Measurements from ENCODE around the gene DNM3.

The DNM3 gene

DNA sequence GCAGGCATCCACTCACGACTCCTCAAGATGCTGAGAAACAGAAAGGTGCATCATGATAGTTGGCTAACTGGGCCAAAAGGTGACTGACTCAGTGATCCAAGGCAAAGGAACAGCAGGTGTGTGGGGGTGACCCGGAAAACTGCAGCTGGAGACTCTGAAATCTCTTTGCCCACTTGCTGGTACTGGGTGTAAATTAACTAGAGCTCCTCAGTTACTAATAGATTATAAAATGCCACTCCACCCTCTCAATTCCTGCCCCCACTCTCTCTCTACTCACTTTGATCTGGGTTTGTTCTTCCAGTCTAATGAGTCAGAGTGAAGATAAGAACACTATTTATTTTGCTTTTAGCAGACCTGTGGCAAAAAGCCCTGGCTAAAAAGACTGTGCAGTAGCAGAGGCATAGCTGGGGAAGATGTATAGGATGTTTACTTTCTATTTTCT, 609.7 kb downstream of the DNM3 start:
- Histone ChIP-seq H3K4me3 (ENCODE audit: low read length) (no peak overlapping the region), H3K4me1 (ENCODE audit: control insufficient read depth, insufficient read depth, low read length) (peaks cover 32% of the 10 kb centered on the region), H3K9ac (ENCODE audit: low read length) (no peak overlapping the region), H3K36me3 (ENCODE audit: control insufficient read depth, insufficient read depth, low read length, severe bottlenecking) (no peaks in the 10 kb centered on the region), H3K9me3 (ENCODE audit: control insufficient read depth, low read length) (no peaks in the 10 kb centered on the region), H3K27me3 (replicated peaks; ENCODE audit: control insufficient read depth, insufficient read depth, low read length) (peaks cover 3% of the 10 kb centered on the region)
- DNase-seq (ENCODE audit: low read depth), result peak; percentile 48

GRCh38 chr1:172452536-172453152, 611.3 kb downstream of the DNM3 start:
- Histone ChIP-seq H3K9ac (ENCODE audit: low read length) (no peak overlapping the region), H3K4me1 (ENCODE audit: control insufficient read depth, insufficient read depth, low read length) (peaks cover 28% of the 10 kb centered on the region), H3K27me3 (replicated peaks; ENCODE audit: control insufficient read depth, insufficient read depth, low read length) (peaks cover 3% of the 10 kb centered on the region), H3K9me3 (ENCODE audit: control insufficient read depth, low read length) (no peaks in the 10 kb centered on the region), H3K4me3 (ENCODE audit: low read length) (no peak overlapping the region), H3K36me3 (ENCODE audit: control insufficient read depth, insufficient read depth, low read length, severe bottlenecking) (no peaks in the 10 kb centered on the region)
- DNase-seq (ENCODE audit: low read depth), result no peak

DNA sequence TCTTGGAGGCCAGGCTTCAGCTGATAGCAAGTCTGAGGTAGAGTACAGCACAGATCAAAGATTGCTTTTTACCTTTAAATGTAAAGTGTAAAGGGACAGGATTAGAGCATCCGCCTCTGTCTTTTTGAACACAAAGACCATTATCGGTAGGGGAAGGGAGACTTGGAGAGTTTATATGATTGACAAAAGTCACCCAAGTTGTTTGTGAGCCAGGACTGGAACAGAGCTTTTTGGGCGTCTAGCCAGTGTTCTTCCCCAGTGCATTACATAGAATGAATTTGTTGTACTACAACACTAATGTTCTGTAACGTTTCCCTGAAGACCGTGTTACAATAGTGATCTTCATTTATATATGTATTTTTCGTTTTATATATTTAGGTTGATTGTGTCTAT, 611.9 kb downstream of the DNM3 start:
- Histone ChIP-seq H3K27me3 (replicated peaks; ENCODE audit: control insufficient read depth, insufficient read depth, low read length) (peaks cover 3% of the 10 kb centered on the region), H3K9me3 (ENCODE audit: control insufficient read depth, low read length) (no peaks in the 10 kb centered on the region), H3K36me3 (ENCODE audit: control insufficient read depth, insufficient read depth, low read length, severe bottlenecking) (no peaks in the 10 kb centered on the region), H3K9ac (ENCODE audit: low read length) (no peak overlapping the region), H3K4me3 (ENCODE audit: low read length) (no peak overlapping the region), H3K4me1 (ENCODE audit: control insufficient read depth, insufficient read depth, low read length) (peaks cover 28% of the 10 kb centered on the region)
- DNase-seq (ENCODE audit: low read depth), result no peak

- H3K4me1 ChIP-seq (ENCODE audit: control insufficient read depth, insufficient read depth, low read length), result peaks cover 27% of the 10 kb centered on the region
- no peak for DNase-seq (ENCODE audit: low read depth)
- no peaks in the 10 kb centered on the region for H3K9me3 ChIP-seq (ENCODE audit: control insufficient read depth, low read length)
- H3K9ac ChIP-seq (ENCODE audit: low read length), result no peak overlapping the region
- H3K4me3 ChIP-seq (ENCODE audit: low read length), result no peak overlapping the region
- peaks cover 3% of the 10 kb centered on the region for H3K27me3 ChIP-seq (replicated peaks; ENCODE audit: control insufficient read depth, insufficient read depth, low read length)
- H3K36me3 ChIP-seq (ENCODE audit: control insufficient read depth, insufficient read depth, low read length, severe bottlenecking), result no peaks in the 10 kb centered on the region
Observed at GRCh38 chr1:172453607-172454006, 612.3 kb downstream of the DNM3 start.

DNA sequence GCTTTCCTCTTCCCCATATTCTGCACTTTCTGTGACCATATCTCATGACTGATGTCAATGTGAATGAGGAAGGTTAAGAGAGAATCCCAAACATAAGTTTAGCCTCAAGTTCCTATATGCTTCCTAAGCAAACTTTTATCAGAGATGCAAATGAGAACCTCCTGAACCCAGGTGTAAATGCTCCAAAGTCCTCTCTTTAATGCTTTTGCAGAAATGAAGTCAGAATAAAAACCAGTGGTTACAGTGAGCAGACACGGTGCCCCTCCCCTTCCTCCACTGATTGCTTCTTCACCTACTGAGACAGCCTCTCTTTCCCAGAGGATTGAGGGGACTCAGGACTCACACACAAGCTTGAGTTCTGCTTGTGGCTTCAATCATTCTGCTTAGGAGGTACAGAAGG, 614.2 kb downstream of the DNM3 start:
- Histone ChIP-seq H3K4me1 (ENCODE audit: control insufficient read depth, insufficient read depth, low read length) (peaks cover 23% of the 10 kb centered on the region), H3K4me3 (ENCODE audit: low read length) (no peak overlapping the region), H3K9me3 (ENCODE audit: control insufficient read depth, low read length) (no peaks in the 10 kb centered on the region), H3K9ac (ENCODE audit: low read length) (no peak overlapping the region), H3K36me3 (ENCODE audit: control insufficient read depth, insufficient read depth, low read length, severe bottlenecking) (no peaks in the 10 kb centered on the region), H3K27me3 (replicated peaks; ENCODE audit: control insufficient read depth, insufficient read depth, low read length) (peaks cover 3% of the 10 kb centered on the region)
- DNase-seq (ENCODE audit: low read depth), result no peak

GRCh38 chr1:172456344-172456769, 615.1 kb downstream of the DNM3 start:
- Histone ChIP-seq H3K9ac (ENCODE audit: low read length) (no peak overlapping the region), H3K27me3 (replicated peaks; ENCODE audit: control insufficient read depth, insufficient read depth, low read length) (peaks cover 3% of the 10 kb centered on the region), H3K4me1 (ENCODE audit: control insufficient read depth, insufficient read depth, low read length) (peaks cover 20% of the 10 kb centered on the region), H3K36me3 (ENCODE audit: control insufficient read depth, insufficient read depth, low read length, severe bottlenecking) (no peaks in the 10 kb centered on the region), H3K4me3 (ENCODE audit: low read length) (no peak overlapping the region), H3K9me3 (ENCODE audit: control insufficient read depth, low read length) (no peaks in the 10 kb centered on the region)
- no peak for DNase-seq (ENCODE audit: low read depth)

DNA sequence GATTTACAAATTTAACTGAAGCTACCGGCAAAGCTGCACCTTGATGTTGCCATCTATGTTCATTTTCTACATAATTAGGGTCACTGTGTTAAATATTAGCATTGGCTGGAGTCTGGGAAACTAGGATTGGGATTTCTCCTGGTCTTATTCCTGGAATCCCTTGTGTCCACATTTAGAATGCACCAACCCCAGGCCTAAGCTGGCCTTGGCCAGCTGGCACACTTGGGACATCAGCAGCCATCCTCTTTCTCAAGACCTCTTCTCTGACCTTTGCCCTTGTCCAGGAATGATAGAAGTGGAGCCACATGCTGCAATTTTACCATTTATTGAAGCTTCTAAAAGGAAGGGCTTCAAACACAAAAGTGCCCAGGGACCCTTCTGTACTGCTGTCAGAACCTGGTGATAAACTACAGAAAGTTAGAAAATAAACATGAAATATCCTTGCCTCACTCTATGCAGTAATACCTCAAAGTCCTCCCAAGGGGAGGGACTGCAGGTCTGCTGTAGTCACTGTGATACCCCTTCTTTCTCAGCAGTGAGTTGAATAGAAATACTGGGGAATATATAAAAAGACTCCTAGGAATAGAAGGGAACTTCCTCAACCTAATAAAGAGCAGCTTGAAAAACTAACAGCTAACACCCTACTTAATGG, 616.3 kb downstream of the DNM3 start:
- Histone ChIP-seq H3K4me1 (ENCODE audit: control insufficient read depth, insufficient read depth, low read length) (peaks cover 20% of the 10 kb centered on the region), H3K4me3 (ENCODE audit: low read length) (no peak overlapping the region), H3K27me3 (replicated peaks; ENCODE audit: control insufficient read depth, insufficient read depth, low read length) (peaks cover 3% of the 10 kb centered on the region), H3K36me3 (ENCODE audit: control insufficient read depth, insufficient read depth, low read length, severe bottlenecking) (no peaks in the 10 kb centered on the region), H3K9me3 (ENCODE audit: control insufficient read depth, low read length) (no peaks in the 10 kb centered on the region), H3K9ac (ENCODE audit: low read length) (no peak overlapping the region)
- DNase-seq (ENCODE audit: low read depth), result no peak

DNA sequence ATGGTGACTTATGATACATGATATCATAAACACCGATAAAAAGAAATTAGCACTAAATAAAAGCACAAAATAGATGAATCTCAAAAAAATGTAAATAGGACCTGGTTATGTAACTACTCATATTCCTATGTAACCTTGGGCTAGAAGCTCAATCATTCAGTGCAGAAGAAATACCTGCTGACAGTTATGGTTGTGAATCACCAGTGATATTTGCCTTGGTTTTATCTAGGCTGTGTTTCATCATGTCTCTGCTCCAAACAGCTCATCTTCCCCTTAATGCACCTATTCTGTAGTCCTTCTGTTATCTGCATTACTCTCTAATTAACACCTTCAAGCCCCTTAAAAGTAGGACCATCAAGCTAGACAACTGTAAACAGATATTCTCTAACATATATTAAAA, 618.9 kb downstream of the DNM3 start:
- Histone ChIP-seq H3K9me3 (ENCODE audit: control insufficient read depth, low read length) (no peaks in the 10 kb centered on the region), H3K27me3 (replicated peaks; ENCODE audit: control insufficient read depth, insufficient read depth, low read length) (peaks cover under 1% of the 10 kb centered on the region), H3K4me1 (ENCODE audit: control insufficient read depth, insufficient read depth, low read length) (peaks cover 10% of the 10 kb centered on the region), H3K9ac (ENCODE audit: low read length) (no peak overlapping the region), H3K4me3 (ENCODE audit: low read length) (no peak overlapping the region), H3K36me3 (ENCODE audit: control insufficient read depth, insufficient read depth, low read length, severe bottlenecking) (no peaks in the 10 kb centered on the region)
- no peak for DNase-seq (ENCODE audit: low read depth)

DNA sequence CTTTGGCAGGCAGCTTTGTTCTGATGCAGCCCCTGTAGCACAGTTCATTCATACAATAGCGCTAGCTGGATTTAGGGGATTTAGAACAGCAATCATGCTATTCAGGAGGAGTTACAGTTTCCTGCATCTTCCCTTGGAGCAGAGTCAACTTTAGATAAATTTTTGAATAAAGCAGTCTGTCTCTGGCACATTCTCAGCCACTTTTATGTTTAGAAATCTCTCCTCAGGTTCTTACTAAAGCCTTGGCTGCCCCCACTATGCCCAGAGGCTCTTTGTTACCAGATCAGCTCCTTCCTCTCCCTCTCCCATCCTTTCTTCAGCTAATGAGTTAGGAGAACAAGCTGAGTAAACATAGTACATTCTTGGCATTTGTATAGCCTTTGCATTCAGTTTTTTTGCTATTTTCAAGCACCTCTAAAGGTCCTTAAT, 619.6 kb downstream of the DNM3 start:
- Histone ChIP-seq H3K36me3 (ENCODE audit: control insufficient read depth, insufficient read depth, low read length, severe bottlenecking) (no peaks in the 10 kb centered on the region), H3K9me3 (ENCODE audit: control insufficient read depth, low read length) (no peaks in the 10 kb centered on the region), H3K9ac (ENCODE audit: low read length) (no peak overlapping the region), H3K4me1 (ENCODE audit: control insufficient read depth, insufficient read depth, low read length) (peaks cover 10% of the 10 kb centered on the region), H3K4me3 (ENCODE audit: low read length) (no peak overlapping the region), H3K27me3 (replicated peaks; ENCODE audit: control insufficient read depth, insufficient read depth, low read length) (no peaks in the 10 kb centered on the region)
- DNase-seq (ENCODE audit: low read depth), result peak; percentile 73

Data from adipocyte (in vitro differentiated cells).